GM20000 (cell line): ENCODE data around the gene MDFIC.

Source experiments
- DNase-seq: peaks from one replicate; pipeline ENCODE4 v3.0.0; 2012; ENCODE audit warnings: low spot score
- TF ChIP-seq, protein P1 (sequence below): IDR thresholded peaks from 2 replicates; pipeline ENCODE4 v1.5.1; 2012; ENCODE audit warnings: mild to moderate bottlenecking, control low read depth; ENCODE audit errors: extremely low read depth, missing control alignments

The MDFIC gene

GRCh38 chr7:115007751-115008150, 85.9 kb downstream of the MDFIC start:
- TF ChIP-seq, protein P1, sequence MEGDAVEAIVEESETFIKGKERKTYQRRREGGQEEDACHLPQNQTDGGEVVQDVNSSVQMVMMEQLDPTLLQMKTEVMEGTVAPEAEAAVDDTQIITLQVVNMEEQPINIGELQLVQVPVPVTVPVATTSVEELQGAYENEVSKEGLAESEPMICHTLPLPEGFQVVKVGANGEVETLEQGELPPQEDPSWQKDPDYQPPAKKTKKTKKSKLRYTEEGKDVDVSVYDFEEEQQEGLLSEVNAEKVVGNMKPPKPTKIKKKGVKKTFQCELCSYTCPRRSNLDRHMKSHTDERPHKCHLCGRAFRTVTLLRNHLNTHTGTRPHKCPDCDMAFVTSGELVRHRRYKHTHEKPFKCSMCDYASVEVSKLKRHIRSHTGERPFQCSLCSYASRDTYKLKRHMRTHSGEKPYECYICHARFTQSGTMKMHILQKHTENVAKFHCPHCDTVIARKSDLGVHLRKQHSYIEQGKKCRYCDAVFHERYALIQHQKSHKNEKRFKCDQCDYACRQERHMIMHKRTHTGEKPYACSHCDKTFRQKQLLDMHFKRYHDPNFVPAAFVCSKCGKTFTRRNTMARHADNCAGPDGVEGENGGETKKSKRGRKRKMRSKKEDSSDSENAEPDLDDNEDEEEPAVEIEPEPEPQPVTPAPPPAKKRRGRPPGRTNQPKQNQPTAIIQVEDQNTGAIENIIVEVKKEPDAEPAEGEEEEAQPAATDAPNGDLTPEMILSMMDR: no peak
- no peak for DNase-seq

DNA sequence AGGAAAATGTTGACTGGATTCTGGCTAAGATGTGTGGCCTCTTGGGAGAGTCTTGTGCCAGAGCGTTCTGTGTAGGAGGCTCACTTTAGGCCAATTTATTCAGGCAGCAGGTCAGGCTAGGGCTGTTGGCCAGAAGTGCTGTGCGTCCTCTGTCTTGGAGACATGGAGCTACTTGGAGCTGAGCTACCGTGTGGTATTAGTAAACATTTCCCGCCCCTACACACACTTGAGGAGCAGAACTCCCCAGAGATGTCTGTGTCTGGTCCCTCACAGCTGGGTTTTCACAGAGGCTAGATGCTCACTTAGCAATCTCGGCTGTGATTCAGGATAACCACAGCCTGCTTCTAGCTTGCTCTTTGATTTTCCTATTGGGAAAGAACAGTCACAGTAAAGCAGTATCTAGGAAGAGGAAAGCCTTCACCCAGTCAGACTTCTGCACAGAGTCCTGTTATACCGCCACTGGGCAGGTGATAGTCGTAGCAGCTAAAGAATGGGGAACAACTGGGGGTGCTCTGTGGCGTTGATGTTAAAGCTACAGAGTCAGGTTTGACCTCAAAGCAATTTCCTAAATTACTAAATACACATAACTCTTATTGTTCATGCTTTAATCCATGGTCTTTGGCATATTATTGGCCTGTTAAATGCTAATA, 86.7 kb downstream of the MDFIC start:
- DNase-seq: no peak
- TF ChIP-seq, protein P1: no peak

DNA sequence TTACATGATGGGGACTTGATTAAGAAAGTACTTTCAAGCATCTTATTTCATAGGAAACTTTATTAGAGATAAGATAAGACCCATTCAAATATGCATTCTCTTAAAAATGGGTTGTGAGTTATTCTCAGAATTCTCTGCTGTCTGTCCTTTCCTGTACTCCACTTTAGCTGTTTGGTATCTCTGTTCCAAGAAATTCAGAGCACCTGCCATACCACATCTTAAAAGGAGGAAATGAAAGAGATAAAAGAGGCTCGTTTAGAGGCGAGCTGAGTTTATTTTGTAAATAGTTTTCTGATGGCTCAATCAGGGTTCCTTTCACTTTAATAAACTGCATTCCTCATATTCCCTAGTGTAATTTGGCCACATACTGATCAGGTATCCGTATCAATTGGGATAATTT, 87.2 kb downstream of the MDFIC start:
- TF ChIP-seq, protein P1: no peak
- no peak for DNase-seq

- TF ChIP-seq, protein P1: no peak
- DNase-seq: no peak
Measured at GRCh38 chr7:115009736-115010440, 88.0 kb downstream of the MDFIC start.

DNA sequence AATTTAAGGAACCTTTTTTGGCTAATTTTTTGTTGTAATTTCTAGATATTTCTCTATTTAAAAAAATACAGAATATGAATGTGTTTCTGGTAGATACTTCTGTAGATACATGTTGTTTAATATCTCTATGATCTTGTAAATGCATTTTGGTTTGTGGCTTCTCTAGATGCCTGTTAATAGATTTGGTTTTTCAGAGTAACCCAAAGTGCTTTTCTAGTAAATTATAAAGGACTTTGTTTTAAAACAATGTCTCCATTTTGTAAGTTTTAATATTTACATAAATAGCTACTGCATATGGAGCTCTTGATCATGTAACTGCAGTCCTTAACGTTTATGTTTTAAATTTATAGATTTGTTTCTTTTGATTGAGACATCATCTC, 88.5 kb downstream of the MDFIC start:
- no peak for DNase-seq
- TF ChIP-seq, protein P1: no peak

DNA sequence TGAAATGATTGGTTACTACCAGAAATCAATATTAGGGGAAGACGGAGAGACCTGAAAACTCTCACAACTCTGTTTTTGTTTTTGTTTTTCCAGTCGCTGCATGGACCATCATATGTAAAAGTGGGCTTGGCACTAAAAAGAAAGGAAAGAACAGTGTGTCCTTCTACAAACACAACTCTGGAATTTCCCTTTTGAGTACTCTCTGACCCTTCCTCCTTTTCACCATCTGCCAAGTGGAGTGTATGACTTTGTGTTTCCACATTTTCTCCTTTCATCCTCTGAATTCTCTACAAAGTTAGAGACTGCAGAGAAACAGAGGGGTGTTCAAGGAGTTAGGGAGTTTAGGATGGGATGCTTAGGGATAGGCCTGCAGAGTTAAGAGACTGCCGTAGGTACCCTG, 92.0 kb downstream of the MDFIC start:
- DNase-seq: no peak
- TF ChIP-seq, protein P1: no peak

- TF ChIP-seq, protein P1: no peak
- DNase-seq: no peak
Measured at GRCh38 chr7:115014794-115015193, 92.9 kb downstream of the MDFIC start.
